ENCODE results near the gene VEZT.

DNA sequence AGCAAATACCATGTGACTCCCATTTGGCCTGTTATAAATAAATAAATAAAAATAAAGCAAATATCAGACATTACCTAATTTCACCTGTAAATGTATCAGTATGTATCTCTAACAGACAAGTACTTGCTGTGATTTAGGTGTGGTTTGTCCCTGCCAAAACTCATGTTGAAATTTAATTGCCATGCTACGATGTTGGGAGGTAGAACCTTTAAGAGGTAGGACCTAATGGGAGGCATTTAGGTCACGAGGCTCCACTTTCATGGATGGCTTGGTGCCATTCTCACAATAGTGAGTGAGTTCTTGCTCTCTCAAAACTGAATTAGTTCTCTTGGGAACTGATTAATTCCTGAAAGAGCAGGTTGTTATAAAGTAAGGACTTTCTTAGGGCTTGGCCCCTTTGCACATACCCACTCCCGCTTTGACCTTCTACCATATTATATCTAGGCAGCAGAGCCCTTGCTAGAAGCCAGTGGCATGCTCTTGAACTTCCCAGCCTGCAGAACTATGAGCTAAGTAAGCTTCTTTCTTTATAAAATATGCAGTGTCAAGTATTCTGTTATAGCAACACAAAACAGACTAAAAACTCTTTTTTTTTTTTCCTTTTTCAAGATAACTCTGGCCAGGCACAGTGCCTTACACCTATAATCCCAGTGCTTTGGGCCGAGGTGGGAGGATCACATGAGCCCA is 26.0 kb downstream of the VEZT start:
- TF ChIP-seq, protein P1, sequence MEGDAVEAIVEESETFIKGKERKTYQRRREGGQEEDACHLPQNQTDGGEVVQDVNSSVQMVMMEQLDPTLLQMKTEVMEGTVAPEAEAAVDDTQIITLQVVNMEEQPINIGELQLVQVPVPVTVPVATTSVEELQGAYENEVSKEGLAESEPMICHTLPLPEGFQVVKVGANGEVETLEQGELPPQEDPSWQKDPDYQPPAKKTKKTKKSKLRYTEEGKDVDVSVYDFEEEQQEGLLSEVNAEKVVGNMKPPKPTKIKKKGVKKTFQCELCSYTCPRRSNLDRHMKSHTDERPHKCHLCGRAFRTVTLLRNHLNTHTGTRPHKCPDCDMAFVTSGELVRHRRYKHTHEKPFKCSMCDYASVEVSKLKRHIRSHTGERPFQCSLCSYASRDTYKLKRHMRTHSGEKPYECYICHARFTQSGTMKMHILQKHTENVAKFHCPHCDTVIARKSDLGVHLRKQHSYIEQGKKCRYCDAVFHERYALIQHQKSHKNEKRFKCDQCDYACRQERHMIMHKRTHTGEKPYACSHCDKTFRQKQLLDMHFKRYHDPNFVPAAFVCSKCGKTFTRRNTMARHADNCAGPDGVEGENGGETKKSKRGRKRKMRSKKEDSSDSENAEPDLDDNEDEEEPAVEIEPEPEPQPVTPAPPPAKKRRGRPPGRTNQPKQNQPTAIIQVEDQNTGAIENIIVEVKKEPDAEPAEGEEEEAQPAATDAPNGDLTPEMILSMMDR (IDR thresholded peaks at IDR 0.05; ENCODE audit: borderline replicate concordance, extremely low read depth, low read length, poor library complexity, severe bottlenecking) = no peak
- TF ChIP-seq EZH2 (IDR thresholded peaks at IDR 0.05; ENCODE audit: borderline replicate concordance, low read depth, low read length, severe bottlenecking) = no peak
